GM19238 (cell line): Measurements from ENCODE around the gene FMN1.

Source experiments
- DNase-seq: peaks from one replicate; pipeline ENCODE4 v3.0.0; 2011; ENCODE audit warnings: low spot score; ENCODE audit not compliant: insufficient read length

Gene FMN1

DNA sequence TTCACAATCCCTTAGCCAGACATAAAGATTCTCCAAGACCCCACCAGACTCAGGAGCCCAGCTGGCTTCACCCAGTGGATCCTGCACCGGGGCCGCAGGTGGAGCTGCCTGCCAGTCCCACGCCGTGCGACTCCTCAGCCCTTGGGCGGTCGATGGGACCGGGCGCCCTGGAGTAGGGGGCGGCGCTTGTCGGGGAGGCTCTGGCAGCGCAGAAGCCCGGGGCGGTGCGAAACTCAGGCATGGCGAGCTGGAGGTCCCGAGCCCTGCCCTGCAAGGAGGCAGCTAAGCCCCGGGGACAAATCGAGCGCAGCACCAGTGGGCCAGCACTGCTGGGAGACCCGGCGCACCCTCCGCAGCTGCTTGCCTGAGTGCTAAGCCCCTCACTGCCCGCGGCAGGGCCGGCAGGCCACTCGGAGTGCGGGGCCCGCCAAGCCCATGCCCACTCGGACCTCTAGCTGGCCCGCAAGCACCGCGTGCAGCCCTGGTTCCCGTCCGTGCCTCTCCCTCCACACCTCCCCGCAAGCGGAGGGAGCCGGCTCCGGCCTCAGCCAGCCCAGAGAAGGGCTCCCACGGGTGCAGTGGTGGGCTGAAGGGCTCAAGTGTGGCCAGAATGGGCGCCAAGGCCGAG is 175.0 kb downstream of the FMN1 start:
- no peak for DNase-seq

DNA sequence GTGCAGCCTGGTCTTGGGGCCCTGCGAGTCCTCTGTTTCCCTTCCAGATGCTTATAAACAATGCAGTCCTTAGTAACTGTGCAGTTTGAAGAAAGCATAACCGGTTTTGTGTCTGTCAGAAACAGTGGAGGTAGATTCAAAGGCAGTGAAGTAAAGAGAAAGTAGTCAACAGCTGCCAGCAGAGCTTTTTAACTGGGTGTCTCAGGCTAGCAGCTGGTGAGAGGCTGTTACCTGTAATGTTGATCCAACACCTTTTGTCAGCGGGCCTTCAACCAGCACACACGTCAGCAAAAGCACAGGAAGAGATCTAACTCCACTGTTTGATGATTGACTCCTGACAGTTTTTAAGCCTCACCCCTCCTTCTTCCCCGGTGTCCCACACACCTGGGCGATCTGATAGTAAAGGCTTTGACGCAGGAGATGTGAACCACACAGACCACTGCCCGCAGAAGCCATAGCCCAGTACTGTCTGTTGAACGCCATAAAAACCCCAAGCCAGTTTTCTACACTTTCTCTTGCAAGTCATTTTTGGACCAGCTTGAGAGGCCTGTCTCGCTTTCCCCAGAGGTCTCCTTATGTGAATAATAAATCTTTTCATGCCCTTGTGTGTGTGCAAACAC is 178.0 kb downstream of the FMN1 start:
- DNase-seq: no peak

DNA sequence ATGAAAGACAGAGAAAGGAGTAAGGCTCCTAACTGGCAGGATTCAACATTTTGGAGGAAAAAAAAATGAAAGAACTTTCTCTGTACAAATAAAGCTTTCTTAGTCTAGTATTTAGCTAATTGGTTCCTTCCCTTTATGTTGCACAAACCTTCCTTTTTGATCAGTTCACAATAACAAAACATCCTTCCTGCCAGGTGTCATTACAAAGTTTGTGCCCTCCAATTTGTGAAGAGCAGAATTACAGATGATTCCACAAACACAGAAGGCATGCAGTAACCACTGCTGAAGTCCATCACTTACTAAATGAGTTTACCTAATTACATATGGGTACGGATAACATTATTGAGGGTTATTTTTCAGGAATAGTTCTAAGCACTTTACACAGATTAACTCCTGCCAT is 179.9 kb downstream of the FMN1 start:
- no peak for DNase-seq

DNA sequence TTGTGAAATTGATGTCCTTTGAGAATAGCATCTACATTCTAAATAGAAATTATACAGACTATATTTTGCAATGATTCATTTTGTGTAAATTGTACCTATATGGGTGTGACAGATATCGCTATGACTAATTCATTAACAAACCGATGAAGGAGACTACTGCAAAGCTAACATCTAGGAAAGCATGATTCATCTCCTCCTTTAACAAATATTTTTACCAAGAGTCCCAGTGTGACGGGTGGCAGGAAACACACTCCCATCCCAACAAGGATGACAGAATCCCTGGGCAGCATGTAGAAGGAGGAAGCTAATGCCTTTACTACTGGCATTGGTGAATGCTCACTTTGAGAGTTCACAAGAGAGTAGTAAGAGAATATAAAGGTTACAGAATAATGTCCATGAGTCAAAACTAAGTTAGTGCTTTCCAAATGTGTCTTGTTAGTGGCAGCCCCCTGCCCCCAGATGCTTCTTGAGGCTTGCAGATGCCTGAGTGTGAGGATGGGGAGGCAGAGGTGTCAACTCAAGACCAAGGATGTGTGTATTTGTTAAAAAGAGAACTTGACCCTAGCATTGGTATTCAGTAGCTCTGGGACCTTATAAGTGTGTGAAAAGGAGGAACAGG is 180.6 kb downstream of the FMN1 start:
- no peak for DNase-seq

DNA sequence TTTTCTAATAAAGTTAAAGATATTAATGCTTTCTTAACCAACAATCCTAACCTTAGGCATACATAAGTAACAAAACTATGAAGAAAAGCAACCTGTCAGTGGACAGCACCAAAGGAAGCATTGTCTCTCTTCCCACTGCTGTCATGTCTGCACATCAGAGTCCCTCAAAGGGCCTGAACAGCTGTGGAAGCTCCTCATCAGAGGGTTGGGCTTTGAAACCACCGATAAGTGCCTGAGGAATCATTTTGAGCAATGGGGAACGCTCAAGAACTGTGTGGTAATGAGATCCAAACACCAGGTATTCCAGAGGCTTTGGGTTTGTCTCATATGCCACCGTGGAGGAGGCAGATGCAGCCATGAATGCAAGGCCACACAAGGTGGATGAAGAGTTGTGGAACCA is 182.5 kb downstream of the FMN1 start:
- DNase-seq: no peak

DNA sequence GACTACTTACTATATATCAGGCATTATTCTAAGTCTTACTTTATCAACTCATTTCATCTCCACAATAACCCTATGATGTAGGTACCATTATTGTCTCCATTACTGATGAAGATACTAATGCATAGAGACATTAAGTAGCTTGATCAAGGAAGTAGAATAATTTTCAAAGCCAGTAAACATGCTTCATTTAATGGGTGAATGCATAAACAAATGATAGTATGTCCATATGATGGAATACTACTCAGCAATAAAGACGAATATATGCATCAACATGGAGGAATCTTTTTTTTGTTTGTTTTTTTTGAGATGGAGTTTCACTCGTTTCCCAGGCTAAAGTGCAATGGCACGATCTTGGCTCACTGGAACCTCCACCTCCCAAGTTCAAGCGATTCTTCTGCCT is 184.9 kb downstream of the FMN1 start:
- no peak for DNase-seq

DNA sequence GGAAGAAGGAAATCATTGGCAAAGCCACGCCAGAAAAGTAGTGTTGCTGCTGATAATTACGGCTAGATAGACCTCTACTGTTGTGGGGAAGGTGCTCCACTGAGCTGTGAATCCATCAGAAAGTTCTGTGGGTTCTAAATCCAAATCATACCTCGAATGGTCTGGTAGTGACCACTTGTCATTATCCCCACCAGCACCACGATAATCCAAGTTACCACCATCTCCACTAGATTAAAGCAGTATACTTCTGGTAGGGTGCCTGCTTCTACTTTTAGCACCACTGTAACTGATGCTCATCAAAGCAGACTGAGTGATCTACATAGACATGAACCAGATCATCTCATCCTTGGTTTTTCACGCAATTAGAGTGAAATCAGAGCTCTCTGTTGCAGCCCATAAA is 185.5 kb downstream of the FMN1 start:
- DNase-seq: no peak

DNA sequence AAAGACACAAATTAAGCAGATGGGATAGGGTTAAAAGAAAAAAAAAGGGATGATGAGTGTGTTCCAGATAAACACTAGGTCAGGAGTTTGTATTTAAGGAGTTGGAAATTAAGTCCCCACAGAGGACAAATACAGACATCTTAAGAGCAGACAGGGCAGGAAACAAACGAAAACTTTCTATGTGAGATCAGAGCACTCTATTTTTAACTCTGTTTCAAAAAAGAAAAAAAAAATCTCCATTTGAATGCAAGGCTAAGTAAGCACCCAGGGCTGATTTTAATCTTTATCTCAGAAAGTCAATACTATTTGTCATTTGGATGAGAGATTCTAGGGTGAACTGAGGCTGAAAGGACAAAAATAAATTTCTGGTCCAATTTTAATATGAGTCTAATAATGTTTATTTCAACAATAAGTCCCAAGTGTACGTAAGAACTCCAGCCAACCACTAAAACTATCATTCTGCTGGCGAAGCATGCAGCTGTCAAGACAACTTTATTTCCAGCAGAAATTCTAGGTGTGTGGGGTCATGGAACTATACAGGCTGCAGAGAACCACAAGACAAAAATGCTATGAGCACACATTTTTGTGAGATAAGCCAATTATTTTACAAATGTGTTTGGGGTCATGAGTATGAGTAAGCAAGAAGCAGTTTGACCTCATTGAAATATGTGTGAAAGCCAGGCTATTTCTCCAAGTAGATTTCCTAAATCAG is 186.1 kb downstream of the FMN1 start:
- no peak for DNase-seq

DNA sequence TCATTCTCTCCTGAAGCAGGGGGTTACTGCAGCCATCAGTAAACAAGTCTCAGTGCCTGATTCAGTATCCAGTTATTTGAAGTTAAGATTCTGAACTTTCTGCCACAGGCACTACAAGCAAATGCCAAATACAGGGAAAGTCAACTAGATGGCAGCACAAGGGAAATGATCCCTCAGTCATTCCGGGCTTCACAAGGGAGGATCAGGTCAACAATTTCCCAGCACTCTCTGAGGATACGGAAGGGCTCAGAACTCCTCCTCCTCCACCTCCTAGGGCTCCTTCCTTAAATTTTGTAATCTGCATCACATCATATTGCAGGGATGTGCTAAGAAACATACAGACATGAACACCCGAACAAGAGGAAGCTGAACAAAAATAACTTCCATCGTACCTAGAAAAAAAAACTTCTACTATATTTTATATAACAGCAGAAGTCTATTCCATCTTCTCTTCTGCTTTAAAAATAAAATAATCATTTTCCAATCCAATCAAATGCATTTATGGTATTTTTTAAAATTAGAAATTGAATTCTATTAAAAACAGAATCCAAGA is 187.1 kb downstream of the FMN1 start:
- DNase-seq: no peak

DNA sequence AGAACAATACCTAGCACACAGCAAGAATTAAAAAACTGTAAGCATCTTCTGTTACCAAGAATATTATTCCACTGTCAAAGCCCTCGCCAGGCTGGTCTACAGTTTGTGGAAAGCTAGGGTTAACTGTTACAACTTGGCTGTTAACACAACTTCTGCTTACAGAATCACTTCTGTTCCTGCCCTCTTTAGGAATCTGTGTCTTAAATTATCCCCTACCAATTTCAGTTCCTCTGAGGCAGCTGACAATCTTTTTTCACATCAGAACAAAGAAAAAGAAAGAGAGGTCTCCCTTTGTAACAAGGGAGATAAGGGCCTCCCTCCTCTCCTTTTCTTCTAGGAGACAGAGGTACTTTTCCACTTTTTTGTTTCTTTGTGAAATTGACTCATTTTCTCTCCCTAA is 188.9 kb downstream of the FMN1 start:
- no peak for DNase-seq

DNA sequence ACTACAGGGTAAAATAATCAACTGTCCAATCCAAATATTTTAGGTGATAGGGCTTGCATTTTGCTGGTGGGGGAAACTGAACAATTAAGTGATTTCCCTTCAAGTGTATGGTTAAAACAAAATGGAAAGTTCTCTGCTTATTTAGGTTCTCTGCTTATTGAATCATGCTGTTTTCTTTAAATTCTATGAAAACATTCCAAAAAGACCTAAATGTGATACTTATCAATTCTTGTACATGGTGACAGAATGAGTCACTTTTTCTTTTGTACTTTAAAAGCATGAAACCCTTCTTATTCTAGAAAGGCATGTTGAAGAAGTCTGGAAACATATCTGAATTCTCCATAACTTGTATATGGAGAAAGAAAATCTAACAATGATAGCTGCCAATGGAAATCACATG is 192.6 kb downstream of the FMN1 start:
- no peak for DNase-seq

DNA sequence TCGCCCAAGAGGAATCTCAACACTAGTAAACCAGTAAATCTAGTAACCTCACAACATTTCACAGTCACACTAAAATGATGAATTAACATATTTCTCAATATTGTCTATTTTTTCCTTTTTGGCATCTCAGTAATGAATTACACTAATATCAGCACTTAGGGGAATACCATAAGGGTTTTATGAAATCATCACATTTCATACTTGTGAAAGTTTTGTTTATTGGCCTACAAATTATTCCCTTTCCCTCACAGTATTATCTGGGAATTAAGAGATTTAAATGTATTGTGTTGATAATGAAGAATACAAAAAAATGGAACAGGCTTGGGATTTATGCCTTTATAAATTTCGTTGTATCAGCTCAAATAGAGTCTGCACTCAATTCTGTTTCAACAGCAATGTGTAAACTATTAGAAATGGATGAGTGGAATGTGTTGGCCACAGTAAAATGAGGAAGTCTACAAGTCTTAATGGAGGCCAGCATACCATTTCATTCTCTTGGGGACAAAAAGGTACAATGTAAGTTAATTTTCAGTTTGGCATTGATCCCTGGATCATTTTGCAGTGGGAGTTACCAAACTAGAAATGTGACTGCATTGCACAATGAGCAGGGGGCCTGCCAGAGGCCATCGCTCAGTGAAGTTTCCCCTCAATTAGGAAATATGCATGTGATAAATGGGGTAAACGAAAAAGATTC is 195.4 kb downstream of the FMN1 start:
- no peak for DNase-seq

DNA sequence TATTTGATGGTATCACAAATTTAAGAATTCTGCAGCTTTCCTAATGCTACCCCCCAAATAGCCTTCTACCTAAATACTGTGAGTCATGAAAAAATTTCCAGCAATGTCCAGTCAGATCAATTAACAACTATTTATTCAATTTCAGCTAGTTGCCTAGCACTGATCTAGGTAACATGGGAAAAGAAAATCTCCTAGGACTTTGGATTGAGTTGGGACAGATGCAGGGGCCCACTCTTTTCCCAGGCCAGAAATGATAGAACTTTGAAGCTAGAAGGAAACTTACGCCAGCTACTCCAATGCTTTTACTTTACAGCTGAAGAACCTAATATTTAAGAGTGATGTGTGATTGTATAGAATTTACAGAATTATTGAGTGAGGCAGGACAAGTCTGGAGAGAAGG is 196.3 kb downstream of the FMN1 start:
- DNase-seq: no peak

DNA sequence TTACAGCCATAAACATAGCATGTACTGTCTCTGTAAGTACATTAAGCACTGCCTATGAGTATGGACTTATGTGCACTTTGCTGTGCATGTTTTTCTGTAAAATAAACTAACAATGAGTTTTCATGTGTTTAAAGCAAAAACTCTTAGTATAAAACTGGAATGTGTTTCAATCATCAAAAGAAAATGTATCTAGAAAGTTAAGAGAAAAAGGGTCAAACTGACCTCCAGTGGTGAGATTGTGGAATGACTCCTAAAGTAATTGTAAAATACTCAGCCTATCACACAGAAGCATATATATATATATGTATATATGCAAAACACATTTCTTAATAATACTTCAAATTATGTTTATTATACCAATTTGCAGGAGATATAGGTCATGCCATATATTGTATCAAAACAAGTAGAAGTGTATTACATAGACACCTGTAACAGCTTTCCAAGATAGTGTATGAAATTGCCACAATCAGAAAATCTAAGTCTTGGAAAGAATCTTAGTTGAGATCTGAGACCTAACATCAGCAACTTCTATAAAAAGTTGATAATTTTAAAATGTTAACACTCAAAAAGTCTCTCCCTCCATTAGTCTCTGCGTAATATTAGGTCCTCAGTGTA is 199.6 kb downstream of the FMN1 start:
- no peak for DNase-seq

DNA sequence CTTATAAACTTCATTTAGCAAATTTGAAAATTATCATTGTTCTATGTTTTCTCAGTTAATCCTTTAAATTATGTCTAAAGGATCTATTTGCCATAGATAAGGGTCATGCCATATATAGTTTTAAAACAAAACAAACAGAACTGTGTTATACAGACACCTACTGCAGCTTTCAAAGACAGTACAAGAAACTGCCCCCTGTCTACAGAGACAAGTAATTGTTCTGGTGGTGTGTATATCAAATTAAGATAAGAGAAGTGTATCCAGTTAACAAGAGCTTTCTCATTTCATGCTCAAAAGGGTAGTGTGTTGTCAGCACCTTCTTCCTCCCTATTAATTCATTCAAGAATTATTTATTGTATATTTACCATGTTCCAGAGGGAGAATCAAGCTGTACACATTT is 201.2 kb downstream of the FMN1 start:
- DNase-seq: no peak

DNA sequence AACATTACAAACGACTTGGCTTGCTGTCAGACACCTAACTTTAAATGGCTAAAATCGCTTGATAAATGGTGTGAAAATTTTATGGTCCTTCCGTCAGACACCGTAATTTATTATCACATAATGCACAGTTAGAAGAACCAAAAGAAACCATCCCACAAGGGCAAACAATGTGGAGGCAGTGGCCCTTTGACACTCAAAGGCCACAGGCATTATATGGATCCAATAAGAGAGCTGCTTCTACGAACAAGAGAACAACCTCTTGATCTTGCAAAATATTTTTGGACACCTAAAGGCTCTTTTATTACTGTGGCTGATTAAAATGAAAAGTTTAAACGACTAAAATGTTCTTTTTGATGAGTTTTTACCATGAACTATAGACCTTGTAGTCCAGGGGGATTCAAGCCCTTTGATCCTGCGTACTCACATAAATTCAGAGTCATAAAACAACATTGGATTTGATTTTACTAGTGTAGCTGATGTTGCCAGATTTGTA is 202.8 kb downstream of the FMN1 start:
- DNase-seq: no peak

DNA sequence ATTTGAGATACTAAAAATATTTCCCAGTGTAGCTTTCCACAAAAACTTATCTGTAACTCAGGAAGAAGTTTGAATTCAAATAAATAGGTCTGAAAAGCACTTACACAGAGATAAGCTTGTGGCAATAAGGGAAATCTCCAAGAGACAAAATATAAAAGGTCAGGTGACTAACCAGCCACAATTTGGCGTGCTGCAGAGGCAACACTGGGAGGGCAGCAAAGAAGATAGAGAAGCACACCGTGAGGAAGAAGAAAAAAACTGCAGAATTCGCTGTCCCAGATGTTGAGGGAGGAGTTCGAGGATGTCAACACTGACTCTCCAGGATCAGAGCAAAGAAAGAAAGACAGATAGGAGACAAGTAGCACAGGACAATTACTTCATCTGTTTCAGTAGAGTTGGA is 204.4 kb downstream of the FMN1 start:
- no peak for DNase-seq

DNA sequence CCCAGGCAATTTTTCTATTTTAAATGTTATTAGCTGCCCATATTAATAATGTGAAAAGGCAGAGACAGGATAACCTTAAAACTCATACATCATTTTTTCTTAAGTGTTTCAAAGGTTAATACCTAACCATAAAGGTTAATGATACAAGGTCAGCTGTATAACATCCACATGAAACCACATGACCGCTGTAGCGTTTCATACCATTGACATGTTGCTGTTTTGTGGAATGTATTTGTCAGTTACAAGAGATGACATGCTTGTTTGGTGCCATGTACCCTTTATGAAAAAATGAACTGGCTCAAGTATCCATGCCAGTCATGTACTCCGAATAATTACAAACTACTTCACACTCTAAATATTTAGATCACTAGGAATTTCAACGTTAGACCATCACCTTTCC is 207.4 kb downstream of the FMN1 start:
- no peak for DNase-seq

DNA sequence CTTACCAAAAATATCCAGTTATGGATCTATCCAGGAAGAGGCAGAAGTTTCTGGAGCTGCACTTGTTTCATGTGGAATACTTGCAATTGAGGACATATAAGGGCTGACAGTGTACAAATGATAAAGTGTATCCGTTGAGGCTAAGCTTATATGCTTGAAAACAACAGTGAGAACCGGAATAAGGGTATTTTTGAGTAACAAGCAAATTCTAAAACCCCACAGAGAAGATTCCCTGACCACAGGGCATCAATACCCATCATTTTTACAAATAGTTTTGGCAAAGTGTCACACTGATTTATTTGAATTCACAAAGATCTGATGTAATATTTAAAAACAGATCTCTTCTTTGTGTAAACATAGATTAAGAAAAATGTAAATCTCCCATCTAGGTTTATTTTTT is 208.4 kb downstream of the FMN1 start:
- no peak for DNase-seq

DNA sequence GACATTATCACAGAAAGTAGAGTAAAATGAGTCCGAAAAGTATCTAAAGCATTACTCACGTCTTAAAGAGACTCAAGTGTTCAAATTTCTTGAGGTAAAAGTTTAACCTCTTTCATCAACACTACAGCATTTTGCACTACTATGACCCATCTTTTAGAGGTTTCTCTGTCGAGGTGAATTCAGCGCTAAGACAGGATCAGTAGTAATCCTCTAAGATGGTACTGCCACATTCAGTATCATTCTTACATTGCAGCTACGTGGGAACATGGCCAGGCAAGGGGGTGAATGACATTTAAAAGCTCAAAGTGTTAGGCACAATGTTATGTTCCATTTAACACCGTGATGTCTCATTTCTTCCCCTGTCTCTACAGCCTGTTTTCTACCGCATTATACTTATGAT is 210.8 kb downstream of the FMN1 start:
- DNase-seq: no peak

DNA sequence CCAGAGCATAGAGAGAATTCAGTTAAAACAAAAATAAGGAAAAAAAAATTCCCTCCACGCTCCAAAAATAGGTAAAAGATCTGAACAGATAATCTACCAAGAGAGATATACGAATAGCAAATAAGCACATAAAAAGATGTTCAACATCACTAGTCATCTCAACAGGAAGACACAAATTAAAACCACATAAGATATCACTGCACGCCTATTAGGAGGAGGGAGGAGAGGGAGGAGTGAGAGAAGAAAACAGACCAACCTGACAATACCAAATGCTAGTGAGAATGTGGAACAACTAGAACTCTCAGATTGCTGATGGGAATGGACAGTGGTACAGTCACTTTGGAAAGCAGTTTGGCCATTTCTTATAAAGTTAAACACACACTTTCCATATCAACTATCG is 212.5 kb downstream of the FMN1 start:
- no peak for DNase-seq
